DND-41 (cell line): ENCODE results near the gene FAM3B.
A peak's percentile ranks its signal among the peaks of the same experiment; 100 is the strongest.

Experiments used
- ATAC-seq: fragments of 200-7000 bp; cut with Tn5 transposase; 3 replicates; pipeline ENCODE4 v1.9.1; 2021; ENCODE audit warnings: low read depth; ENCODE audit not compliant: insufficient read depth
- DNase-seq: peaks from one replicate; pipeline ENCODE4 v3.0.0-alpha.2; 2020
- H2AFZ ChIP-seq: 2 replicates; pipeline ENCODE4 v1.6.0; 2012; ENCODE audit warnings: low read depth, low read length
- H3K27ac ChIP-seq: 2 replicates; pipeline ENCODE4 v1.5.1; 2012; ENCODE audit warnings: low read length, inconsistent platforms
- H3K27me3 ChIP-seq: fragments of 200-600 bp; sonication (generic); 2 replicates; pipeline ENCODE4 v1.6.0; 2012; ENCODE audit warnings: low read length, mild to moderate bottlenecking, inconsistent platforms; ENCODE audit not compliant: insufficient read depth, poor library complexity
- H3K36me3 ChIP-seq: 2 replicates; pipeline ENCODE4 v1.5.1; 2012; ENCODE audit warnings: low read length, inconsistent platforms; ENCODE audit not compliant: insufficient read depth
- H3K4me1 ChIP-seq: 2 replicates; pipeline ENCODE4 v1.5.1; 2012; ENCODE audit warnings: mild to moderate bottlenecking, low read length; ENCODE audit not compliant: insufficient read depth
- H3K4me2 ChIP-seq: 2 replicates; pipeline ENCODE4 v1.6.0; 2012; ENCODE audit warnings: mild to moderate bottlenecking, moderate library complexity, low read length, inconsistent platforms; ENCODE audit not compliant: insufficient read depth
- H3K4me3 ChIP-seq, 2 experiments: fragments of 200-600 bp in 1 of 2; shearing (Covaris generic) in 1 of 2; 2 replicates each; pipeline ENCODE4 v1.5.1; 2012 to 2016; ENCODE audit warnings: inconsistent platforms in 2 of 2, low read length in 2 of 2, mild to moderate bottlenecking in 2 of 2, low read depth in 1 of 2, moderate library complexity in 1 of 2
- H3K79me2 ChIP-seq: 2 replicates; pipeline ENCODE4 v1.6.0; 2012; ENCODE audit warnings: low read length, inconsistent platforms; ENCODE audit not compliant: insufficient read depth
- H3K9ac ChIP-seq: 2 replicates; pipeline ENCODE4 v1.6.0; 2012; ENCODE audit warnings: low read depth, mild to moderate bottlenecking, inconsistent platforms, low read length, moderate library complexity
- H3K9me3 ChIP-seq: 2 replicates; pipeline ENCODE4 v1.5.1; 2012; ENCODE audit warnings: low read length, moderate library complexity, mild to moderate bottlenecking, inconsistent platforms; ENCODE audit not compliant: insufficient read depth, severe bottlenecking
- H4K20me1 ChIP-seq: 2 replicates; pipeline ENCODE4 v1.6.0; 2012; ENCODE audit warnings: low read length; ENCODE audit not compliant: insufficient read depth
- CTCF ChIP-seq: IDR thresholded peaks from 2 replicates; pipeline ENCODE4 v1.5.1; 2012; ENCODE audit warnings: borderline replicate concordance, low read length, moderate library complexity, mild to moderate bottlenecking; ENCODE audit not compliant: poor library complexity, severe bottlenecking; ENCODE audit errors: extremely low read depth
- EZH2 ChIP-seq: IDR thresholded peaks from 3 replicates; pipeline ENCODE4 v1.6.1; 2012; ENCODE audit warnings: borderline replicate concordance, low read depth, mild to moderate bottlenecking, moderate library complexity, low read length, inconsistent platforms; ENCODE audit not compliant: severe bottlenecking

FAM3B gene

GRCh38 chr21:41362605-41363369 is 46.2 kb downstream of the FAM3B start:
- no peaks in the 10 kb centered on the region for H3K36me3 ChIP-seq
- DNase-seq, result no peak
- no peaks in the 10 kb centered on the region for H3K79me2 ChIP-seq
- H3K9ac ChIP-seq, result peak overlapping the region; percentile 47
- no peak for TF ChIP-seq EZH2
- no peak for TF ChIP-seq CTCF
- H3K4me1 ChIP-seq, result peaks cover 35% of the 10 kb centered on the region
- no peaks in the 10 kb centered on the region for H3K9me3 ChIP-seq
- H3K4me3 ChIP-seq, result peak overlapping the region in 1 of 2 experiments; percentile 46; a peak in 3 of 4 replicates
- H3K27ac ChIP-seq, result peak overlapping the region; percentile 80
- no peaks in the 10 kb centered on the region for H4K20me1 ChIP-seq
- H3K4me2 ChIP-seq, result peak overlapping the region; percentile 55
- ATAC-seq, result no peak
- no peaks in the 10 kb centered on the region for H3K27me3 ChIP-seq
- peak overlapping the region; percentile 77 for H2AFZ ChIP-seq

GRCh38 chr21:41363370-41364270 is 47.0 kb downstream of the FAM3B start:
- no peak overlapping the region for H2AFZ ChIP-seq
- H3K4me2 ChIP-seq, result peak overlapping the region; percentile 55
- ATAC-seq (no peak), DNase-seq (peak; percentile 3)
- H4K20me1 ChIP-seq, result no peaks in the 10 kb centered on the region
- H3K27me3 ChIP-seq, result no peaks in the 10 kb centered on the region
- H3K9ac ChIP-seq, result peak overlapping the region; percentile 47; the same call in 1 of the 2 replicates
- H3K9me3 ChIP-seq, result no peaks in the 10 kb centered on the region
- H3K36me3 ChIP-seq, result no peaks in the 10 kb centered on the region
- H3K4me3 ChIP-seq, result peak overlapping the region in 1 of 2 experiments; percentile 46; a peak in 2 of 4 replicates
- no peaks in the 10 kb centered on the region for H3K79me2 ChIP-seq
- H3K27ac ChIP-seq, result peak overlapping the region; percentile 80
- TF ChIP-seq CTCF (no peak), EZH2 (no peak)
- H3K4me1 ChIP-seq, result peaks cover 40% of the 10 kb centered on the region

- DNase-seq, result no peak
- Histone ChIP-seq H3K36me3 (no peaks in the 10 kb centered on the region), H3K9me3 (no peaks in the 10 kb centered on the region), H4K20me1 (no peaks in the 10 kb centered on the region), H3K4me3 (no peak overlapping the region), H3K79me2 (no peaks in the 10 kb centered on the region), H3K9ac (no peak overlapping the region), H3K27ac (no peak overlapping the region), H3K27me3 (no peaks in the 10 kb centered on the region), H3K4me1 (peaks cover 47% of the 10 kb centered on the region), H3K4me2 (no peak overlapping the region), H2AFZ (no peak overlapping the region)
- TF ChIP-seq CTCF (no peak), EZH2 (no peak)
- ATAC-seq, result no peak
These were observed 47.7 kb downstream of the FAM3B start for GRCh38 chr21:41364308-41364707.
